NCI-H2196 treated with DMSO at 0.1 percent for 48 hours (cell line): ENCODE data around the gene YKT6.

Source experiments
- DNase-seq: peaks from one replicate; lab custom pipeline; 2025; ENCODE audit not compliant: unreplicated experiment; lab: John Stamatoyannopoulos, UW

The YKT6 gene

GRCh38 chr7:44217852-44218402 lies 17.1 kb downstream of the YKT6 start:
- no peak for DNase-seq

GRCh38 chr7:44218418-44219201 lies 17.8 kb downstream of the YKT6 start:
- no peak for DNase-seq

- no peak for DNase-seq
Measured at GRCh38 chr7:44219371-44220045, 18.7 kb downstream of the YKT6 start.

- DNase-seq = no peak
Measured at GRCh38 chr7:44220046-44220357, 19.2 kb downstream of the YKT6 start.

GRCh38 chr7:44220358-44221112 lies 19.8 kb downstream of the YKT6 start:
- DNase-seq = no peak

GRCh38 chr7:44221231-44221791 lies 20.5 kb downstream of the YKT6 start:
- no peak for DNase-seq

GRCh38 chr7:44222074-44222473 lies 21.3 kb downstream of the YKT6 start:
- DNase-seq = no peak

- no peak for DNase-seq
Measured at GRCh38 chr7:44222776-44223261, 22.0 kb downstream of the YKT6 start.

- DNase-seq = no peak
Measured at GRCh38 chr7:44223362-44224079, 22.7 kb downstream of the YKT6 start.

- DNase-seq = peak; percentile 31
Measured at GRCh38 chr7:44224080-44224973, 23.5 kb downstream of the YKT6 start.

- no peak for DNase-seq
Measured at GRCh38 chr7:44224974-44225565, 24.3 kb downstream of the YKT6 start.

- DNase-seq = no peak
Measured at GRCh38 chr7:44225566-44226395, 25.0 kb downstream of the YKT6 start.

GRCh38 chr7:44226396-44226753 lies 25.6 kb downstream of the YKT6 start:
- no peak for DNase-seq

- no peak for DNase-seq
Measured at GRCh38 chr7:44227911-44228310, 27.1 kb downstream of the YKT6 start.

- DNase-seq = no peak
Measured at GRCh38 chr7:44228571-44229350, 28.0 kb downstream of the YKT6 start.

GRCh38 chr7:44229546-44230105 lies 28.8 kb downstream of the YKT6 start:
- DNase-seq = no peak

GRCh38 chr7:44230286-44230685 lies 29.5 kb downstream of the YKT6 start:
- DNase-seq = no peak
